GM21717 (cell line): ENCODE measurements around the gene SLC9A8.

ENCODE experiments used
- ATAC-seq: cut with Tn5 transposase; IDR thresholded peaks from one replicate; pipeline ENCODE4 v1.9.1; 2021; ENCODE audit warnings: mild to moderate bottlenecking, moderate library complexity; ENCODE audit not compliant: unreplicated experiment

The SLC9A8 gene

DNA sequence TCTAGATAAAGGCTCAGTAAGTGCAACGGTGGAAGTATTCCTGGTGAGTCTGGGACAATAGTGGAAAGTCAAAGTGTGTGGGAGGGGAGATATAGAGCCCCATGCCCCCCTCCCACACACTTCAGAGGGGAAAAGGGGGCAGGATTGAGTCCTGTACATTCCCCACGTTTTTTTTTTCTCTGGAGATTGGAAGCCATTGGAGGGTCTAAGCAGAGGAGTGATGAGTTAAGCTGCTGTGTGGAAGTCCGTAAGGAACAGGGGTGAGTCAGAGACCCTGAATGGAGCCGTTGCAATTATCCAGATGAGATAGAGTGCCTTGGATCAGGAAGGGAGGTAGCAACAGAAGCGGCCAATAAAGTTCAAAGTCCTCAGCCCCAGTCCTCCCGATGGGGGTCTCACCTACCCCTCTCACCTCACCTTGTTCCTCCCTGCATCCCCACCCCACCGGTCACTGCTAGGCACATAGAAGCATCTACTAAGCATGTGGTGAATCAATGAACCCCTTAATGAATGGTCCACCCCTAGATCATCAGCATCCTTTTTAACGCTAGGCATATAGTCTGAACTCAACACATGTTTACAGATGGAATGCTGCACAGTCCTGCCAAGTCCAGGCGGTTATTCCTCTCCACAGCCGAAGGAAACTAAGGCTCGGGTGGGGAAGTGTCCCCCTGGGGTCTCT, 662 bp upstream of the SLC9A8 start:
- no peak for ATAC-seq

DNA sequence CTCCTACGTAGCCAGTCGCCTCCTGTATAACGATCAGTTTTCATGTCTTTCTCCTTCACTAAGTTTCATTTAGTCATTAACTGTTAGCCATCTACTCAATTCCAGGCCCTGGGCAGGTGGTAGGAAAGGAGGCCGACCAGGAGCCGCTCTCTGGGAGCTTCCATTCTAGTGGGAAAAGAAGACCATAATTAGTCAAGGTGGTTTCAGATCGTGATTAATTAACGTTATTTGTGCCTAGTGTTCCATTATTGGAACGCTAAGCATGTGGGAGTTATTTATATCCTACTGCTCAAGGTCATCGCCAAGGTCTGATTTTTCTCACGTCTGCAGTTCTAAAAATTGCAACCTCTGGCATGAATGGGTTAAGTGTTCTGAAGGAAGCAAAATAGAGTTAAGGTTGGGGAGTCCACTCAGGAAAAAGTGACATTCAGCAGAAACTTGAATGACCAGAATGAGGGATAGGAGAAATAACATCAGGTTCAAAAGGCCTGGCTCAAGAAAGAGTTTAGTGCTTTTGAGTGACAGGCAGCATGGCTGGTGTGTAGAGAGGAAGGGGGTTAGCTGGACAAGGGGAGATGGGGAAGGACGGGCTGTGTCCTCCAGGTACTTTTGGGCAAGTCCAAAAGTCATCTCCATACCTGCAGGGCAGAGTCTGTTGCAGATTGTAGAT, 812 bp downstream of the SLC9A8 start:
- ATAC-seq, result no peak

DNA sequence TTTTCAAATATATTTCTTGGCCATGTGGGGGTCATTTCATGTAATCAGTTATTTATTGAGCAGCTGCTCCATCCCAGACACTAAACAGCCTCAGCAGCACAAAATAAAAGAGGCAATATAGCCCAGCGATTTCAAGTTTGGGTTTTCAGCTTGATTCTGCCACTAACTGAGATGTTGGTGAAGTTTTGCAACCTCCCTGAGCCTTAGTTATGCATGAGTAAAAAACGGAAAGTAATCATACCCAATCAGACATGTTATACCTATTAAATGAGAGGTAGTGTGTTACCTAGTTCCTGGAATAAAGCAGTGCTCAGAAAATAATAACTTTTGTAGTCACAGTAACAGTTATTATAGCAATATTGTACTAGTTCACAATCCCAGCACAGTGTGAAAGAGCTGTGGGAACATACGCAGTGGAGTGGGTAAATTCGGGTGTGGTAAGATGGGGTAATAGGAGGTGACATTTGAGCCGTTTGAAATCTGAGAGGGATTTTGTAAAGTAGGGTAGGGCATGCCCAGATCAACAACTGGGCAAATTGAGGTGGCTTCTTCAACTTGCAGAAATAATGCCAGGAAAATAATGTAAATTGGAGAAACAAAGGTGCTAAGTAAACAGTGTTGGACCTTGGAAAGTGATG, 1.5 kb downstream of the SLC9A8 start:
- ATAC-seq, result no peak

DNA sequence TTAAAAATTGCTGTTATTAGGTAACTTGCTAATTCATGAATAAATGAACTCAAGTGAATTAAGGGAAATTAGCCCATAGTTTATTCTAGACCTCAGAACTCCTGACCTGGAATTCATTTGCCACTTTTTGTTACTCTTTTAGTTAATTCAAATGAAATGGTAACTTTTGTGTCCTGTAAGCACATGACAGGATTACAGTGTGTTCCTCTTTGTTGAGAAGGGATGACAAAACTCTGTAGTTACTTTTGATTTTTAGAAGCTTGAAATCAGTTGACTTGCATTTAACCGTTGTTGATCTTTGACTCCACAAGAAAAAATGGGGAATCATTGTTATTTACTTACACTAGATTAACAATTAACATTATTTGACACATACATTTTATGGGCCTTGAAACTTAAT, 6.2 kb downstream of the SLC9A8 start:
- ATAC-seq, result no peak

DNA sequence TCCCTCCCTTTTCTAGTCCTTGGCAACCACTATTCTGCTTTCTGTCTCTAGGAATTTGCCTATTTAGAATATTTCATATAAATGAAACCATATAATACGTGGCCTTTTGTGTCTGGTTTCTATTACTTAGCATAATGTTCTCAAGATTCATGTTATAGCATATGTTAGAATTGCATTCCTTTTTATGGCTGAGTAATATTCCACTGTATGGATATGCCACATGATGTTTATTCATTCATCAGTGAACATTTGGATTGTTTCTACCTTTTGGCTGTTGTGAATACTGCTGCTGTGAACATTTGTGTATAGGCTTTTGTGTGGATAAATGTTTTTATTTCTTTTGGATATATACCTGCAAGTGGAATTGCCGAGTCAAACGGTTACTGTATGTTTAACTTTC, 7.1 kb downstream of the SLC9A8 start:
- ATAC-seq, result no peak

DNA sequence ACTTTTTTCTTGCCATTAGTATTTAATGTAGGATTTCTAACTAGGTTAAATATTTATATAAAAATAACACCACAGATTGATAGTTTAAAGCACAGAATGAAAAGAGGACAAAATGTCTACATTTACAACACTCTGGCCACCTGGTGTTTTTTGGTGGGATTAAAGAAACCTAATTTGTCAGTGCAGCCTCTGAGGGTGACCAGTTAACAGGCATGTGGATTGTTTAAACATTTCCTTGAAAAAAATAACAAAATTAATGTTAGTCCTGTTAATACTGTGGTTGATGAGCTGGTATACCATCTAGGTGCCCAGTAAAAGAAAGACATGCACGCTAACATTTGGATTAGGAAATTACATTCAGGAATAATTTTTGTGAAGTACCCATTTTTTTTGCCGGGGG, 8.8 kb downstream of the SLC9A8 start:
- ATAC-seq, result no peak

DNA sequence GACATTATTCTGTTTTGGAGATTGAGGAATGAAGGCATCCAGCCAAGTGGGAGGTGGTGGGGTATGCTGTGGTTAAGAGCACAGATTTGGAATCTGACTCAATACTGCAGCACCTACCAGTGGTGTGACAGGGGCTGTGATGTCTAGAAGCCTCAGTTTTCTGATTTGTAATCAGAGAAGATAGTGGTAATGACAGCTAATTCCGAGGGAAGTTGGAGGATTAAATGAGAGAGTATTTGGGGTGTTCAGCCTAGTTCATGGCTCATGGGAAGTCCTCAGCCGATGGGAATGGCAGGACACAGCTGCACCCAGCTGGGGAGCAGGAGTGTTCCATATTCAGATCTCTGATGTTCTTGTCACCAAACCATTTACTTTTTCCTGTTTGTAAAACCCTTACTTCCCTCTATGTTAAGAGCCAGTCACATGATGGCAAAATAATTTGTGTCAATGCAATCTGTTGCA, 9.3 kb downstream of the SLC9A8 start:
- ATAC-seq, result no peak

DNA sequence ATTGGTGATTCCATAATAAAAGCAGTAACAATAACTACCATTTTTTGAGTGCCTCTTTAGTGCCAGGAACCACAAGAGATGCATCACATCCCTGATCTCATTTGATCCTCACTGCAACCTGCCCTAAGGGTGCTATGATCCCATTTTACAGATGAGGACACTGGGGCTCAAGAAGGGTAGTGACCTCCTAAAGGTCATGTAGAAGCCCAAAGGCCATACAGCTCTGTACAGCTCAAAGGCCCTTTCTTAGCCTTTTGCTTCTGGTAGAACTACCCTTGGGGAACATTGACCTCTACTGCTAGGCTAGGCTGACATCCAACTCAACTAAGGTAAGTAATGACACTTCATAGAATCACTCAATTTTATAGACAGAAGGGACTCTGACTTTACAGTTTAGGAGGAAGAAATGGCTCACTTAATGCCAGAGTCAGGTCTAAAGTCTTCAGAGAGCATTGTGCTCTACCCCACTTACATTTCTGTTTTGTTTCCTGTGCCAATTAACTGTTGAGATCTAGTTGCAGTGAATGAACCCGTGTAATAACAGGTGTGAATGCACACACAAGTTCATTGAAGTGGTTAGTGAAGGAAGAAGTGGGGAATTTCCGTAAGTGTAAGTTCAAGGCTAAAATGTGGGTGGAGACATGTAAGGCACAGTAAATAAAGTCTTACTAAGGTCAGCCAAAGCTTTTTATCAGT, 10.7 kb downstream of the SLC9A8 start:
- ATAC-seq, result no peak

DNA sequence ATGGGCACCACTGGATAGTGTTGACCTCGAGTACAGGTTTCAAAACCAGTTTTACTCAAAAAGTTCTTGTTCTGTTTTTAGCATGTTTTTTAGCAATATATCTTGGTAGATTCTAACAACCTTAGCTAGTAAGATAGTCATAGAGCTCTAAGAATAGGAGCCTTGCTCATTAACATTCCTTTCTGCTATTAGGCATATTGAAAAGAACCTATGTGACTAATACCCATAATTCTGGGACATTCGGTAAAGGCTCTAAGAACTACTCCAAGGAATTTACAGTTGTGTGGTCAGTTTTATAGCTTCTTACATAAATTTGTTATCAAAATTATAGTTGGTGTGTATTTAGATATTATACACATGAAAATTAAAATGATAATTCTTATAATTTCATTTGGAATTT, 11.6 kb downstream of the SLC9A8 start:
- no peak for ATAC-seq

DNA sequence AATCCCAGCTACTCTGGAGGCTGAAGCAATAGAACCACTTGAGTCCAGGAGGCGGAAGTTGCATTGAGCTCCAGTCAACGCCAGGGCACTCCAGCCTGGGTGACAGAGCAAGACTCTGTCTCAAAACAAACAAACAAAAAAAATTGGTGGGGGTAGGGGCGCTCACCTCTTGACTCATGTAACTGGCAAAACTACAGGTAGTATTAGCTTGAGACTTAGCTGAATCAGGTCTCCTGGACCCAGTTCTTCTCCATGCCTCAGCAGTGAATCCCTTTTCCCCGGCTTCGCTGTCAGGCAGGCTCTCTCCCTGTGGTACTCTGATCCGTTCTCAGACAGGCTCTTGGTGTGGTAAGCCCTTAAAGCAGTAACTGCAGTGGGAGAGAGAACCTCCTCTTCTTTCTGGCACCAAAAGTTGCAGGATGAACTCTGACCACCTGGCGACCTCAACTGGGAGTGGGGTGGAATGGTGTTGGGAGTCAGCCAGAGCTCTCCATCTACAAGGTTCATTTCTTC, 12.9 kb downstream of the SLC9A8 start:
- no peak for ATAC-seq

DNA sequence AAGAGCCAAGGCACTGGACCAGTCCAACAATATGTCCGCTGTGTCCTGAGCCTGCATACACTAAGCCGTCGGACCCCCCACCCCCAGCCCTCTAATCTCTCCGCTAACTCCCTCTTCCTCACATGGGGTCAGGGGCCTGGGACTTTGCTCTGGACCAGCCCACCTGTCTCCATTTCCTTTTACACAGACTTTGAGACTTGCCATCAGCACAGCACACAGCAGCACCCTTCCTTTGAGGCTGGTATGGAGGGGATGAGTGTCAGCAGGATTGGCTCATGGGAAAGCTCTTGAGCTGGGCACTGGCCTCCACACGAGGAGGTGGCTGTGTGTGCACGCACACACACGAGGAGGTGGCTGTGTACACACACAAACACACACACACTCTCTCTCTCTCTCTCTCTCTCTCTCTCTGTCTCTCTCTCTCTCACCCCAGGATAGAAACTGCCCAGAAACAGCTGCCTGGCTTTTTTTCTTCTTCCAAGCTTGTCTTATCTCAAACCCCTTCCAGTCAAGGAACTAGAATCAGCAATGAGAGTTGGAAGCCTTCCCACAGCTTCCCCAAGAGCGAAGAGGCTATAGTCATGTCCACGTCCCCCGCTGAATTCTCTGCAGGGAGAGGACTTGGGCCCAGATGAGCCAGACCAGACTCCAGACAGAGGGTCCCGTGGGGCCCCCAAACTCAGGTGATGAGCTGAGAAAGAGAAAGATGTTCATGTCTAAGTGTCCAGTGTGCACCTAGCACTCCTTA, 18.6 kb downstream of the SLC9A8 start:
- ATAC-seq, result no peak

DNA sequence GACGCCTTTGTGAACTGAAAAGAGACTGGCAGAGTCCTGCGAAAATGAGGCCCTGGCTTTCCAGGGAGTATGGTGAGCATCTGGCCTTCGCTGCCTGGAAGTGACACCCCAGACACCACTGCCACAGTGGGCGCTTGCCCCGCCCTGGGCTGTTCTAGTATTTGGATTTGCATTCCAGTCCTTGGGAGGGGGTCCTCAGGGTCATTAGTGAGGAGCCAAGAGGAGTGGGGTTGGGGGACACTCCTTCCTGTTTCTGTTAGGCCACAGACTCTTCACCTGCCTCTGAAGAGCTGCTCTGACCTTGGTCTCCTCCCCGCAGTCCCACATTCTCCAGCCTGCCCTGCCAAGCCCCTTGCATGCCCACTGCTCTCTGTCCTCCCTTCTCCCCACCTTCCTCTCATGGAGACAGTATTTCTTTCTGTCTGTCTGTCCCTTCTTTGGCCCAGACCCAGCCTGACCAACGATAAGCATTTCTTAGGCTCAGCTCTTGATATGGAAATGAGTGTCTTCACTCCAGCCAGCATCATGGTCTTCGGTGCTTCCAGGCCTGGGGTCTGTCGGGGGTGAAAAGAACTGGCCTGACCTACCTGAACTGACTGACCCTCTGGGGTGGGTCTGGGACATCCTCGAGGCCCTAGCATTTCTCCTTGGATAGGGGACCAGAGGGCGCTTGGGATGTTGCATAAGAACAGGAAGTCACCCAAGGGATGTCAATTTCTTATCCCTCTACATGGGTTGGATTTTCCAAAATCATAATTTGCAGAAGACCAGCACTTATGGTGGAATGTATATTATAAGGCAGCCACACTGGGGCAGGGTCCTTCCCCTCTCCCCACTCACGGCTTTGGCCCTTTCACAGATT, 19.4 kb downstream of the SLC9A8 start:
- ATAC-seq, result no peak

DNA sequence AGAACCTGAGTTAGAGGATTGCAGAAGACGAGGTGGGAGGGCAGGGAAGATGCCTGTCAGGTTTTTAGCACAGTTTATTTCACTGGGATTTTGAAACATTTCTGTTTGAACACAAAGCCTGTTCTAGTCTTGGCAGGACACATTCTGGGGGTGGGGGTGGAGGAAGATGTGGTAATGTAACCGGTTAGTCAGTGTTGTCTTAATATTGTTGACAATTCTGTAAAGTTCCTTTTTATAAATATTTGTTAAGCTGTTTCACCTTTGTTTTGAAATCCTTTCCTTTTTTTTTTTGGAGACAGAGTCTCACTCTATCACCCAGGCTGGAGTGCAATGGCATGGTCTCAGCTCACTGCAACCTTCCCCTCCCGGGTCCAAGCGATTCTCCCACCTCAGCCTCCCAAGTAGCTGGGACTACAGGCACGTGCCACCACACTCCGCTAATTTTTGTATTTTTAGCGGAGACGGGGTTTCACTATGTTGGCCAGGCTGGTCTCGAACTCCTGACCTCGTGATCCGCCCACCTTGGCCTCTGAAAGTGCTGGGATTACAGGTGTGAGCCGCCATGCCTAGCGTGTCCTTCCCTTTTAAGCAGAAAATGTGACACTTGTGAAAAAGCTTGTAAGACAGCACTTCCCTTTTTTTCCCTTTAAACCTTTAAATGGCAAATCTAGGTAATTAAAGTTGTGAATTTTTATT, 20.2 kb downstream of the SLC9A8 start:
- ATAC-seq, result no peak

DNA sequence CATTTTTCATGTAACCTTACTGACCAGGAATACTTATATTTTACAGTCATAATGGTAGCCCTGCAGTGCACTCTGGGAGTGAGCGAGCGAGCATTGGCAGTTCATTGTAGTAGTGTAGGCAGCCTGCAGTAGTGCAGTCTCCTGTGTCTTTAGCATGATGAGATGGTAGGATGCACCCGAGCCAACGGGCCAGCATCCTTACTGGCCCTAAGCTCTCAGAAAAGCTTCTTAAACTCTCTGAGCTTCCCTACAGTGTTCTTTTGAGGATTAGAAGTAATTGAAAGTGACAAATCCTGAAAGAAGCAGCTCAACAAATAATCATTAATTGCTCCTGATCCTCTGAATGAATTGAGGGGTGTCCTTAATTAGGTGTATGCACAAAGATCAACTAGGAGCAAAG, 20.9 kb downstream of the SLC9A8 start:
- ATAC-seq, result no peak

DNA sequence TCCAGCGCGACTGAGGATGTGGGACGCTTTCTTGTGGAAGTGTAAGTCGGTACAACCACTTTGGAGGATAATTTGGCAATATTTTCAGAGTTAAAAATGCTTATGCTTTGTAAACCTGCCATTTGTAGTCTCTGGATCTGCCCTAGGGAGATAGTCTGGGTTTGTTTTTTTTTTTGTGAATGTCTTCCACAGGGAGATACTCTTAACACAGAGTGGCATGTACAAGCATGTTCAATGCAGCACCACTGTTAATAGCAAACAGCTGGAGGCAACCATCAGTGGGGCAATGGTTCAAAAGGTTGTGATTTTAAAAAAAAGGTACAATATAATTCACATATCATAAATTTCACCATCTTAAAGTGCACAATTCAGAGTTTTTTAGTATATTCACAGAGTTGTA, 22.4 kb downstream of the SLC9A8 start:
- ATAC-seq, result no peak

DNA sequence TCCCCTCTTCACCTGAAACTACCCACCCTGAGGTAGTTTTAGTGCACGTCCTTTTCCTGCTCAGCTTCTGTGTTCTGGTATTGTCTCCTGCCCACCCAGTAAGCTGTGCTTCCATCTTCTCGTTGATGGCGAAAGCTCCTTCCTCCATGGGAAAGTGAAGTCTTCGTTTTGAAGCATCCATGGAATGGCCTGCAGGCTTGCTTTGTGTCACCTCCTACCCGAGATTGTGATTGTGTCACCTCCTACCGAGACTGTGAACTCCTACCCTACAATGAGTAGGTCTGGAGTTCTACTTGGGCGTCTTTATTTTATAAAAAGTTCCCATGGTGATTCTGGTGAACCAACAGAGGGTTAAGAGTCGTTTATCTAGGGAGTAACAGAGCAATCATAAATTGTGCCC, 25.9 kb downstream of the SLC9A8 start:
- no peak for ATAC-seq

DNA sequence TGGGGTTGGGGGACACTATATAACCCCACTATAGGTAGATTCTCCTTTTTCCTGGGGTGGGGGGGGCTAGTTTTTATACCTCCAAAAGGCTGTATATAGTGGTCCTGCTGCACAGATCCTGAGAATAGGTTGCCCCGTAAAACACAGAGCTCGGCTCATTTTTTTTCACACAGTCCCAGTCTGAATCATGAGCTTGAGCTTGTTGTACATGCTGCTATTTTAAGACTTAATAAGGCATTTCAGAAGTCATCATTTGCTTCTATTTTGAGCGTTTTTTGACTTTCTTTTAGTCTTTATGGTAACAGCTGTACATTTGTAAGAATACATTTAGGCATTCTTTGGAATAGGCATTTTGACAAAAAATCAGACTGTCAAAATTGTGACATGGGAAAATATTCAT, 30.5 kb downstream of the SLC9A8 start:
- ATAC-seq, result no peak

DNA sequence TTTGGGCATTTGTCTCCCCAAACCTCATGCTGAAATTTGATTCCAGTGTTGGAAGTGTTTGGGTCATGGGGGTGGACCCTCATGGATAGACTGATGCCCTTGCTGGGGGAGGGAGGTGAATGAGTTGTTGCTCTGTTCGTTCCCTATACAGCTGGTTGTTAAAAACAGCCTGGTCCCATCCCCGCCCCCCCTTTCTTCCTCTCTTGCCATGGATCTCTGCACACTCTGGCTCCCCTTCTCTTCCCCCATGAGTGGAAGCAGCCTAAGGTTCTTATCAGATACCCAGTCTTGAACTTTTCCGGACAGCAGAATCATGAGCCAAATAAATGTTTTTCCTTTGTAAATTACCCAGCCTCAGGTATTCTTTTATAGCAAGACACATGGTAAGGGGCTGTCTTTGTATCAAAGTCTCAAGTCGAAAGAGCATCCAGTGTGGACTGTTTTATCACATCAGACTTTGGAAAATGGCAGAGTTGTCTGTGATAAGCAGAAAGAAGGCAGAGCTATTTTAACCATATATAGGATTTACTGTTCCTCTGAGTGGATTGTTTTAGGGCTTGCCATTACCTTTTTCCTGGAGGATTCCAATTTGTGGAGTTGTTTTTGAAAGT, 31.2 kb downstream of the SLC9A8 start:
- ATAC-seq, result no peak

DNA sequence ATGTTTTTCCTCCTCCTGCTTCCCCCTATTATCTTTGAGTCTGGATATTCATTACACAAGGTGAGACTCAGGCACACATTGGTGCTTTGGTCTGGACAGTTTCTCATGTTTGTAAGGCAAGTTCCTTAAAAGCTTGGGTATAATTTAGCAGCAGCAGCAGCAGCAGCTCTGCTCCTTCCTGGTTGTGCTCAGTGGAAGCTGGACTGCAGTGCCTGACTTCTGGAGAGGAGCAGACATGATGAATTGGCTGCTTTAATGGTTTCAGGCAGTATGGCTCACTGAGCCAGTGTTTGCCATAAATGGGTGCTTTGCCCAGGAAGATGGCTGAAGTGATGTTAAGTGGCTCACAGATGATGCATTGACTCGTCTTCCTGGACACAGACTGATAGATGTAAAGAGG, 32.4 kb downstream of the SLC9A8 start:
- ATAC-seq, result no peak
